Measurements from ENCODE around the gene TNNI2.

Gene TNNI2

GRCh38 chr11:1827931-1828330 is 10.8 kb upstream of the TNNI2 start:
- TF ChIP-seq, protein P1, sequence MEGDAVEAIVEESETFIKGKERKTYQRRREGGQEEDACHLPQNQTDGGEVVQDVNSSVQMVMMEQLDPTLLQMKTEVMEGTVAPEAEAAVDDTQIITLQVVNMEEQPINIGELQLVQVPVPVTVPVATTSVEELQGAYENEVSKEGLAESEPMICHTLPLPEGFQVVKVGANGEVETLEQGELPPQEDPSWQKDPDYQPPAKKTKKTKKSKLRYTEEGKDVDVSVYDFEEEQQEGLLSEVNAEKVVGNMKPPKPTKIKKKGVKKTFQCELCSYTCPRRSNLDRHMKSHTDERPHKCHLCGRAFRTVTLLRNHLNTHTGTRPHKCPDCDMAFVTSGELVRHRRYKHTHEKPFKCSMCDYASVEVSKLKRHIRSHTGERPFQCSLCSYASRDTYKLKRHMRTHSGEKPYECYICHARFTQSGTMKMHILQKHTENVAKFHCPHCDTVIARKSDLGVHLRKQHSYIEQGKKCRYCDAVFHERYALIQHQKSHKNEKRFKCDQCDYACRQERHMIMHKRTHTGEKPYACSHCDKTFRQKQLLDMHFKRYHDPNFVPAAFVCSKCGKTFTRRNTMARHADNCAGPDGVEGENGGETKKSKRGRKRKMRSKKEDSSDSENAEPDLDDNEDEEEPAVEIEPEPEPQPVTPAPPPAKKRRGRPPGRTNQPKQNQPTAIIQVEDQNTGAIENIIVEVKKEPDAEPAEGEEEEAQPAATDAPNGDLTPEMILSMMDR (IDR thresholded peaks at IDR 0.05; ENCODE audit: low read depth, low read length), result no peak
- H3K4me3 ChIP-seq (ENCODE audit: low read depth, low read length), result no peak overlapping the region

GRCh38 chr11:1828542-1828941 is 10.2 kb upstream of the TNNI2 start:
- TF ChIP-seq, protein P1 (IDR thresholded peaks at IDR 0.05; ENCODE audit: low read depth, low read length), result no peak
- no peak overlapping the region for H3K4me3 ChIP-seq (ENCODE audit: low read depth, low read length)

GRCh38 chr11:1829039-1829820 is 9.6 kb upstream of the TNNI2 start:
- H3K4me3 ChIP-seq (ENCODE audit: low read depth, low read length), result no peak overlapping the region

DNA sequence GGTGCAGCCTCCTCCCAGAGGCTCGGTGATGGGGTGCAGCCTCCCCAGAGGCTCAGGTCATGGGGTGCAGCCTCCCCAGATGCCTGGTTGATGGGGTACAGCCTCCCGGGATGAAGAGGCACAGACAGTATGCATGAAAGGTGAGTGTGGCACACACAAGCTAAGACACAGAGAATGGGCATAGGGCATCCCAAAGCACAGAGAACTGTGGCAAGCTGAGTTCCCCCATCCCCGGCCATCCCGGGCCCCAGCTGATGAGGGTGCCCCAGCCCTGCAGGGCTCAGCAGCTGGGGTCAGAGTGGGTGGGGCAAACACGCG is 8.8 kb upstream of the TNNI2 start:
- no peak overlapping the region for H3K4me3 ChIP-seq (ENCODE audit: low read depth, low read length)
- TF ChIP-seq, protein P1 (IDR thresholded peaks at IDR 0.05; ENCODE audit: low read depth, low read length), result no peak

More at GRCh38 chr11:1829039-1829820, 9.6 kb upstream of the TNNI2 start:
- TF ChIP-seq, protein P1 (IDR thresholded peaks at IDR 0.05; ENCODE audit: low read depth, low read length), result no peak

DNA sequence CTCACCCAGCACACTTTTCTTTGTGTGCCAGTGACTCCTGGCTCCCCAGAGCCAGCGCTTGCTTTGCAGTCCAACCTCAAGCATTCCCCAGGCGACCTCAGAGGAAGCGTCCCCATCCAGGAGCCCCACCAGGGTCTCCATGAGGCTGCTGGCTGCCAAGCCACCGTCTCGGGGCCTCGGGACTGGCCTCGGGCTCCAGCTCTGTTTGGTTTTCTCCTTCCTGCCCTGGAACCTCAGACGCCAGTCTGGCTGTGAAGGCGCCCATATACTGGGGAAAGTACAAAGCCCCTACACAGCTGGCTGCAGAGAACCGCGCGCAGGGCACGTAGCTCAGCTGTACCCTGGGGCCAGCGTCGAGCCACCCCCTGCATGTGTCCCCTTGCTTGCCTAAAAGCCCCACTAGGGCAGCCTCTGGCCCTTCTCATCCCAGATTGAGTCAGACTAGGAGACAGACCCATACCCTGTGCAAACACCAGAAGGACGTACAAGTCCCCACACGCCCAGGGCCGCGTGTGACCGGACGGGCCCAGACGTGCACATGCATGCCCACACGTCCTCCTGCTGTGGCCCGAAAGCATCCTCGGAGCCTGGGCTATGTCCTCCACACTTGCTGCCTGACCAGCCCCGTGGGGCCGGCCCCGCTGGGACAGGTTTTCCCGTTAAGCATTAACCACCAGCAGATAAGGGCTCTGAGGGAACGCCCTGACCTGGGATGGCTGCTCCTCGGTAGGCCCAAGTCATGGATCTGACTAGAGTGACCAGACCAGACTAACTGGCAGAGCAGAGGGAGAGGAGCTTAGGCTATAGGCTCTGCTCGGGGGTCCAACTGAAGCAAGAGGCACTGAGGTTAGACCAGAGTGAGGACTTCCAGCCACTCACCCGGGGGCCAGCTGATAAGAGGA is 8.2 kb upstream of the TNNI2 start:
- TF ChIP-seq, protein P1 (IDR thresholded peaks at IDR 0.05; ENCODE audit: low read depth, low read length), result no peak
- H3K4me3 ChIP-seq (ENCODE audit: low read depth, low read length), result no peak overlapping the region

- TF ChIP-seq, protein P1 (IDR thresholded peaks at IDR 0.05; ENCODE audit: low read depth, low read length), result no peak
- H3K4me3 ChIP-seq (ENCODE audit: low read depth, low read length), result no peak overlapping the region
Observed at GRCh38 chr11:1831338-1832210, 7.2 kb upstream of the TNNI2 start.
